ENCODE results near the gene ACAP2.

- TF ChIP-seq CTCF (IDR thresholded peaks at IDR 0.05) (no peak), POLR2A (IDR thresholded peaks at IDR 0.05) (no peak)
Observed at GRCh38 chr3:195265363-195265976, 177.3 kb downstream of the ACAP2 start.

Measured in testis (tissue), 2 donors.